Astrocyte (in vitro differentiated cells and primary cell): ENCODE measurements around the gene PAAF1.

Source experiments
- EZH2 ChIP-seq: IDR thresholded peaks from 2 replicates; pipeline ENCODE4 v1.6.1; 2012; ENCODE audit warnings: mild to moderate bottlenecking, low read length, inconsistent platforms; ENCODE audit not compliant: insufficient read depth
- TF ChIP-seq, protein P1 (sequence below): IDR thresholded peaks from 2 replicates; pipeline ENCODE4 v1.5.1; 2011; ENCODE audit warnings: low read depth, mild to moderate bottlenecking, inconsistent platforms, low read length, moderate library complexity; ENCODE audit not compliant: insufficient read depth

DNA sequence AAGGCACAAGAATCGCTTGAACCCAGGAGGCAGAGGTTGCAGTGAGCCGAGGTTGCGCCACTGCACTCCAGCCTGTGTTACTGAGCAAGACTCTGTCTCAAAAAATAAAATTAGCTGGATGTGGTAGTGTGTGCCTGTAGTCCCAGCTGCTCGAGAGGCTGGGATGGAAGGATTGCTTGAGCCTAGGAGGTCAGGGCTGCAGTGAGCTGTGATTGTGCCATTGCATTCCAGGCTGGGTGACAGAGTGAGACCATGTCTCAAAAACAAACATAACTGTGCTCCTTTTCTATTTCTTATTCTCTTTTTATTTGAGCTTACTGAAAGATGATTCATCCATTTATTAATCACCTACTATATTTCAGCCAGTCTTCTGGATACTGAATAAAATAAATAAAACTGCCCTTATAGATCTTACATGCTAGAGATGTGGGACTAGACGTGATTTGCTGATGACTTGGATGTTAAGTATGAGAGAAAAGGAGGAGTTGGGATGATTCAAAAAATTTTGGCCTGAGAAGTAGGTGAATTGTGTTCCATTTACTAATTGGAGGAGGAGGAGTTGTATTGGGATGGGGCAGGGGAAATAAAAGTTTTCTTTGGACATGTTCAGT, 18.0 kb downstream of the PAAF1 start:
- TF ChIP-seq, protein P1, sequence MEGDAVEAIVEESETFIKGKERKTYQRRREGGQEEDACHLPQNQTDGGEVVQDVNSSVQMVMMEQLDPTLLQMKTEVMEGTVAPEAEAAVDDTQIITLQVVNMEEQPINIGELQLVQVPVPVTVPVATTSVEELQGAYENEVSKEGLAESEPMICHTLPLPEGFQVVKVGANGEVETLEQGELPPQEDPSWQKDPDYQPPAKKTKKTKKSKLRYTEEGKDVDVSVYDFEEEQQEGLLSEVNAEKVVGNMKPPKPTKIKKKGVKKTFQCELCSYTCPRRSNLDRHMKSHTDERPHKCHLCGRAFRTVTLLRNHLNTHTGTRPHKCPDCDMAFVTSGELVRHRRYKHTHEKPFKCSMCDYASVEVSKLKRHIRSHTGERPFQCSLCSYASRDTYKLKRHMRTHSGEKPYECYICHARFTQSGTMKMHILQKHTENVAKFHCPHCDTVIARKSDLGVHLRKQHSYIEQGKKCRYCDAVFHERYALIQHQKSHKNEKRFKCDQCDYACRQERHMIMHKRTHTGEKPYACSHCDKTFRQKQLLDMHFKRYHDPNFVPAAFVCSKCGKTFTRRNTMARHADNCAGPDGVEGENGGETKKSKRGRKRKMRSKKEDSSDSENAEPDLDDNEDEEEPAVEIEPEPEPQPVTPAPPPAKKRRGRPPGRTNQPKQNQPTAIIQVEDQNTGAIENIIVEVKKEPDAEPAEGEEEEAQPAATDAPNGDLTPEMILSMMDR: no peak
- no peak for TF ChIP-seq EZH2
